ENCODE data around the gene FAR2. TPM values are rescaled to one million over a fixed set of nuclear protein-coding genes. Genes with fewer than 3 reads are reported as not detected.

FAR2 gene
- total RNA-seq, 1 donor from 2014 or later = 7.2 TPM

- no peak for DNase-seq (ENCODE audit: low spot score in 2 of 2, unreplicated experiment in 2 of 2)
- peaks cover 24% of the 10 kb centered on the region for H3K36me3 Mint-ChIP-seq
- no peak overlapping the region for H3K4me3 Mint-ChIP-seq
- no peak for TF ChIP-seq CTCF (IDR thresholded peaks at IDR 0.05; ENCODE audit: unreplicated experiment)
- H3K27ac Mint-ChIP-seq = no peak overlapping the region
- peaks cover 5% of the 10 kb centered on the region for H3K9me3 Mint-ChIP-seq
- peaks cover 3% of the 10 kb centered on the region for H3K4me1 Mint-ChIP-seq
- no peaks in the 10 kb centered on the region for H3K27me3 Mint-ChIP-seq (ENCODE audit: low read depth)
Measured at GRCh38 chr12:29346769-29347421, 197.8 kb downstream of the FAR2 start.

- Mint-ChIP-seq H3K27me3 (ENCODE audit: low read depth) (no peaks in the 10 kb centered on the region), H3K4me3 (no peak overlapping the region), H3K9me3 (no peaks in the 10 kb centered on the region), H3K36me3 (peaks cover 18% of the 10 kb centered on the region), H3K27ac (no peak overlapping the region), H3K4me1 (peaks cover 3% of the 10 kb centered on the region)
- no peak for TF ChIP-seq CTCF (IDR thresholded peaks at IDR 0.05; ENCODE audit: unreplicated experiment)
- DNase-seq (ENCODE audit: low spot score in 2 of 2, unreplicated experiment in 2 of 2) = no peak
Measured at GRCh38 chr12:29350080-29350479, 201.0 kb downstream of the FAR2 start.

GRCh38 chr12:29354954-29355353, 205.9 kb downstream of the FAR2 start:
- Mint-ChIP-seq H3K9me3 (no peaks in the 10 kb centered on the region), H3K4me3 (no peak overlapping the region), H3K27me3 (ENCODE audit: low read depth) (no peaks in the 10 kb centered on the region), H3K36me3 (peaks cover 15% of the 10 kb centered on the region), H3K27ac (no peak overlapping the region), H3K4me1 (peaks cover 3% of the 10 kb centered on the region)
- no peak for TF ChIP-seq CTCF (IDR thresholded peaks at IDR 0.05; ENCODE audit: unreplicated experiment)
- no peak for DNase-seq (ENCODE audit: low spot score in 2 of 2, unreplicated experiment in 2 of 2)

- Mint-ChIP-seq H3K27me3 (ENCODE audit: low read depth) (no peaks in the 10 kb centered on the region), H3K36me3 (peaks cover 28% of the 10 kb centered on the region), H3K4me1 (no peaks in the 10 kb centered on the region), H3K4me3 (no peak overlapping the region), H3K9me3 (peaks cover 8% of the 10 kb centered on the region), H3K27ac (no peak overlapping the region)
- no peak for DNase-seq (ENCODE audit: low spot score in 2 of 2, unreplicated experiment in 2 of 2)
- TF ChIP-seq CTCF (IDR thresholded peaks at IDR 0.05; ENCODE audit: unreplicated experiment) = no peak
Measured at GRCh38 chr12:29365091-29365490, 216.0 kb downstream of the FAR2 start.

GRCh38 chr12:29374012-29374411, 224.9 kb downstream of the FAR2 start:
- no peak for DNase-seq (ENCODE audit: low spot score in 2 of 2, unreplicated experiment in 2 of 2)
- peaks cover 4% of the 10 kb centered on the region for H3K9me3 Mint-ChIP-seq
- H3K4me1 Mint-ChIP-seq = peaks cover 4% of the 10 kb centered on the region

More at GRCh38 chr12:29374012-29374411, 224.9 kb downstream of the FAR2 start:
- Mint-ChIP-seq H3K4me3 (no peak overlapping the region), H3K27me3 (ENCODE audit: low read depth) (no peaks in the 10 kb centered on the region), H3K36me3 (peaks cover 16% of the 10 kb centered on the region), H3K27ac (no peak overlapping the region)
- TF ChIP-seq CTCF (IDR thresholded peaks at IDR 0.05; ENCODE audit: unreplicated experiment) = no peak

Data from mesothelial cell of epicardium (in vitro differentiated cells).